NCI-H526 (cell line): ENCODE measurements around the gene XPO6.

Experiments used
- DNase-seq, 2 experiments: peaks; one replicate each; lab custom pipeline; 2025; lab: John Stamatoyannopoulos, UW

Gene XPO6

DNA sequence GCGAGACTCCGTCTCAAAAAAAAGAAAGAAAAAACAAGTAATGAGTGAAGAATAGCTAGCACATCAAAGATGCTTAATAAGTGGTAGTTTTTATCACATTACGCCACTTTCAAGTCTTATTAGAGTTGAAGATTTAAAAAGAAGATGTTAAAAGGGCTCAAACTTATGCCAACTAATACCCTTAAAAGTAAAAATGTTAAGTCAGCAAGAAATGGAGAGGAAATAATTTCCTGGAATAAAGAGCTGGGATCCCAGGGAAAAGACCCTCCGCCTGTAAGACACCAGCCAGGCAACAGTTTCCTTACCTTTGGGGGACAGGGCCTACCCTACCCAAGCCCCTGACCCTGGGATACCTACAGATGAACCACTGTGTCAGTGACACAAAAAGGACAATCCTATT lies 3.6 kb downstream of the XPO6 start:
- DNase-seq = no peak

DNA sequence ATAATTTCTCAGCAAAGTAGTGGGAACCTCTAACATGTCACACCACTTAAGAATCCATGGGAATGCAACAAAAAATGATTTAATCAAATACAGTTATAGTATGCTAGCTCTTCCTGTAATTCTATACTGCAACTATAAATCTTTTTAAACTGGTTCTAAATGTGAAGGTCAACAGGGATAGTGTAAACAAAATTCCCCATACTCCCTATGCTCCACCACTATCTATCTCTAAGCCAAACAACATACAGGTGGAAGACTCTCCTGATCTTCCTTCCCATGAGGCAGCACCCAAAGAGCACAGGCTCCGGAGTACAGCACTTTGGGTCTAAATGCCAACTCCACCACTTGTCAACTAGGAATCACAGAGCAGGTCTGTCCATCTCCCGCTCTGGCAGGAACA lies 4.4 kb downstream of the XPO6 start:
- no peak for DNase-seq

- no peak for DNase-seq
These were observed 5.8 kb downstream of the XPO6 start for GRCh38 chr16:28205974-28206373.

- no peak for DNase-seq
These were observed 6.5 kb downstream of the XPO6 start for GRCh38 chr16:28205117-28205899.

- no peak for DNase-seq
These were observed 7.1 kb downstream of the XPO6 start for GRCh38 chr16:28204622-28205021.

DNA sequence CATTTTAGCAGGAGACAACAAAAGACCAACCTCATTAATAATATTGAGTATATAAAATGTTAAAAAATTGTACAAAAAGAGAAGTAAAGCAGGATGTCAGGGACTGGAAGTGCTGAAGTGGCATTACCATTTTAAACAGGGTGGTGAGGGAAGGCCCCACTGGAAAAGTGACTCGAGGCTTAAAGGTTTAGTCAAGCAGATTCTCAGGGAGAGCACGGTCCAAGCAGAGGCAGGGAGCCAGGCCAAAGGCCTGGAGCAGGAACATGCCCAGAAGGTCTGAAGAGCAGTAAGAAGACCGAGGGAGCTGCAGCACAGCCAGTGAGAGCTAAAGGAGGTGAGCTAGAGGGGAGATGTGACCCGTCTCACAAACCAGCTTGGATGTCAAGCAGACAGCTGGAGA lies 7.6 kb downstream of the XPO6 start:
- DNase-seq = no peak

GRCh38 chr16:28202147-28202746 lies 9.5 kb downstream of the XPO6 start:
- no peak for DNase-seq

DNA sequence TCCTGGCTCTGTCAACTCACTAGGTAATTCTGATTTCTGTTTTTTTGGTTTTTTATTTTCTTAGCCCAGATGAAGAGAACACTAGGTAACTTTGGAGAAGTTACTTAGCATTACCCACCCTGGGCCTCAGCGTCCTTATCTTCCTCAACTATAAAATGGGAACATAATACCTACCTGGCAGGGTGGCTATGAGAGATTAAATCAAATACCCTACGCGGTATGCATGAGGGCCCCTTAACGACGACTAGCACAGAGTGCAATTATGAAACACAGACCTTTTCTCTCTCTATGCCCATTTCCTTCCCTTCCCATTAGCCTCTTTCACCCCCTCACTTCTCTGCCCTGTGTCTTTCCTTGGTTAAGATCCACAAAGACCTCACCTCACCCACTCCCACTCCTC lies 11.1 kb downstream of the XPO6 start:
- no peak for DNase-seq

DNA sequence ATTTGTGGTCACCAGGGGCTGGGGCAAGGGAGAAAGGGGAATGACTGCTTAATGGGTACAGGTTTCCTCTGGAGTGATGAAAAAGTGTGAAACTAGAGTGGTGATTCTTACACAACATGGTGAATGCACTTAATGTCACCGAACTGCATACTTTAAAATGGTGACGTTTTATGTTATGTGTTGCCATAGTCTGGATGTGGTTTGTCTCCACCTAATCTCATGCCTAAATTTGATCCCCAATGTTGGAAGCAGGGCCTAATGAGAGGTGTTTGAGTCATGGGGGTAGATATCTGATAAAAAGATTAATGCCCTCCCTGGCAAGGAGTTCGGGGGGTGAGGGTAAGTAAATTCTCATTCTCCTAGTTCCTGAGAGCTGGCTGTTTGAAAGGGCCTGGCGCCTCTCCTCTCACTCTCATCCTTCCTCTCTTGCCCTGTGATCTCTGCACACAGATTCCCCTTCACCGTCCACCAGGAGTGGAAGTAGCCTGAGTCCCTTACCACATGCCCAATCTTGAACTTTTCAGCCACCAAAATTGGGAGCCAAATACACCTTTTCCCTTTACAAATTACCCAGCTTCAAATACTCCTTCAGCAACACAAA lies 15.3 kb downstream of the XPO6 start:
- no peak for DNase-seq

DNA sequence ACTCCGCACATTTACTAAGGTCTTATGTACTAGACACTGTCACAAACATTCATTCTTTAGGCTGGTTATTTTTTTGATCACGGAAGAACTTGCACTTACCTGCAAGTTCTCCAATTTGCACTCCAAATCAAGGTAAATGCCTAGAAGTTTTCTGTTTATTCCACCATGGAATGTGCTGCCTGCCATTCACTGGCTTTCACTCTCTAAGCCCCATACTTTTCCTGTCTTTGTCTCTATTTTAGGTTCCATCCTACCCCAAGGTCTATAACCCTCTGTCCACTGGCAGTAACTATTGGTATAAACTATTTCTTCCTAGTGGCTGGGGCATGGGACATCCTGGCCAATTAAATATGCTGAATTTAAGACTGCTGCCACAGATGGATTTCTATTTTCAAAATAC lies 15.9 kb downstream of the XPO6 start:
- no peak for DNase-seq

DNA sequence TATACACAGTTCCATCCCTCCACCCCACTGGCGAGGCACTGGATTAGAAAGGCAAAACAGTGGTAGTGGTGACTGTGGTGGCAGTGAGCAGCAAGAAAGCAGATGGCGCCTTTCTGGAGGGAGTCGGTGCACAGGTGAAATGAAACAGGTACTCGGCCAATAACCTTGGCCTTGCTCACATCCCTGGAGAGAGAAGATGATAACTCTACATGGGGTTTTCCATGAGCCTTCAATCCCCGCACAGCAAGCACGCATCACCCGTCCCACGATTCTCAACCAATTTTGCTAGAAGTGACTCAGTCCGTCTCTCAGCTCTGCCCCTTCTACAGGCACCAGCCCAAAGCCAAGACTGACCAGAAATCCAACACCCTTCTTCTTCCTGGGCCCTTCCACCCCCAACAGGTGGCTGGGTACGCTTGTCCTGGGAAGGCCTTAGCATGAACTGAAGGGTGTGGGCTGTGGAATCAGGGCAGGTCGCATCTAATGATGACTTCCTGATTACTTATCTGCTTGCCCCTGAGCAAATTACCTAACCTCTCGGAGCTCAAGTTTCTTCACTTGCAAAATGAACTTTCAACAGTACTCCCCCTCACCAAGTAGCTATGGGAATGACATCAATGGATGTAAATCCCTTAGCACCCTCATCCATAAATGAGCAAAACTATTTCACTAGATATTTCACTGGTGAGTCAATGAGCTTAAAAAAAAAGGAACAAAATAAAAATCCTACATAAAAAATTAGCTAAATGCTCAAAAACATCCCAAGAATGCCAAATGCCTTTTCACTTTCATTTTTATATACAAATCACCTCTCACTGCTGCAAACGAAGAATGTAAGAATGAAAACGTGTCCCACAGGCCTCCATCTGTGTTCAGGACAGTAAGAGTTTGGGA lies 18.0 kb downstream of the XPO6 start:
- no peak for DNase-seq

DNA sequence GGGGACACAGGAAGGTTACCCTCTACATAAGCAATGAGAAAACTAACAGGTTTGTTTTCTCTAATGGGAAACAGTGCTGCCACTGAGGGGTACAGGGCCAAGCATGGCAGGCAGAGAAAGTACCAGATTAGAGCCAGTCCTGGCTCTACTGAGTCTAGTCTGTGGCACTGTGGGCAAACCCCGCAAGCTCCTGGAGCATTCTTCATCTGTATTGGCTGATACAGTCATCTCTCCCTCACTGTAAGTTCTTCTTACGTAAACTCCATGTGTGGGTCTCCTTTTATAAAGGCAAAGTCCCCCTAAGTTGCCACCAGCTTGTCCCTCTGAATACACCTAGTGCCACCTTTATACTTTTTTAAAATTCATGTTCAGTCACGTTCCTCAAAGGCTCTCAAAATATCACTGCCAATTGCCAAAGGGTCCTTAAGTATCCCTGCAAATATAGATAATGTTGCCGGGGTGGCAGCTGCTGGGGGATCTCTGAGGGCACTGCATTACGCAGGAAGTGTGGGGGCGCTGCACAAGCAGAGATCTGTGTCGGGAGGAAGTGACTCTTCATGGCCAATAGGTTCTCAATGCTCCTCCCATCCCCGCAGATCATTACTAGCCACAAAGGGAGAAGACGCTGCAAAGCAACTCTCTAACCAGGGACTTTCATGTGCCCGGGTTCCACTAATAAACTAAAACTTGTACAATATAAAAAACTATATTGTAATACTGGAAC lies 18.8 kb downstream of the XPO6 start:
- DNase-seq = no peak

DNA sequence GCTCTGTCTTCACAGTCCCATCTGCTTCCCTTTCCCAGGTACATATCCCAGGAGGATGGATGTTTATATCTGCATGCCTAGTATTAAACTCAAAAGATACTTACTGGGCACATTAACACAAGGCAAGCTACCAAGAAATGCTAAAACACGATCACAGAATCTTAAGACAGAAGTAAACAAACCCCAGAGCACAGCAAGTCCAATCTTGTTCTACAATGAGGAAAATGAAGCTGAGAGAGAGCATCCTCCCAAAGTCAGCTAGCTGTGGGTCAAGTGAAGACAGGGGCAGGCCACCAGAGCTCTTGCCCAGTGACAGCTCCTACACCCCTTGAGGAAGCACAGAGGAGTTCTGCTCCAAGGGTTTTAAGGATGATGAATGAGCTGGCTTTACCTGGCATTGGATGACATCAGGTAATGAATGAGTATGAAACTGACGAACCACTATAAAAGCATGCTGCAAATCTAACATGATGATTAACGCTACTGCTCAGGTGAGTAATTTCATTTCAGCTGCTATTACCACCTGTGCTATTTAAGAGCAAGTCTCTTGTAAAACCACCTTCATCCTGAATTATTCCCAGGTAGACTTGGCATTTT lies 20.3 kb downstream of the XPO6 start:
- no peak for DNase-seq

- no peak for DNase-seq
These were observed 22.5 kb downstream of the XPO6 start for GRCh38 chr16:28189245-28189644.

- DNase-seq = no peak
These were observed 23.5 kb downstream of the XPO6 start for GRCh38 chr16:28188085-28188916.

DNA sequence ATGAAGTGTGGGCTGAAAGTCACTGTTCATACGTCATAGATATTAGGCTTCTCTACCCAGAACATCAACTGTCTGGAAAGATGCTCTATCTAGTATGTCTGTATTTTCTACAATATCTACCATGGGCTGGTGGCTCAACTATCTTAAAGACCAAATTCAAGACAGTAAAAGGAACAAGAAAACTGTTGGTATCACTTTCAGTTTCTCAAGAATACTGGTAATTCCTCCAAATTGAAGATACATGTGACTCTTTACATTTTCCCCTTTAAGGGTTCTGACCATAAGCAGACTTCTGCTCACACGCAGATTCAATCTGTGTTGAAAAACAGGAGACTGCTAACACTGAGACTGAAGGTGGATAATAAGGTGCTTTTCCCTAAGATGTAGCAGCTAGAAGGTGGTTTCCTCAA lies 24.2 kb downstream of the XPO6 start:
- no peak for DNase-seq

GRCh38 chr16:28186752-28187151 lies 25.0 kb downstream of the XPO6 start:
- no peak for DNase-seq

DNA sequence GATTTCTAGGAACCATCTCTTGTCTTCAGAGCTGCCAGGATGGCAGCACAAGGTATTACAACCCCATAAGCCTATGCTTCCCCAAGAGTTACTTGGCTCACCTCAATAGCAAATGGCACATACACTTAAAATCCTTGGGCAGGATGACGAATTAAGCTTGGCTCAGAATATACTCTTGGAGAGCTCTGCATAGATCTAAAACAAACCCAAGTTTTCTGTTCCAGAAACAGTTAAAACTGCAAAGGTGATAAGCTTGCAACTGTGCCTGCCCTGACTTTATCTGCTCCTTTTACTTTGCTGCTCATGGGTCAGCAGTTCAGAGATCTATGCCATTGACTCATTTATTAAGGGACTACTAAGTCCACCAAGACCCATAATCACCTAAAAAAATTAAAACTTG lies 26.1 kb downstream of the XPO6 start:
- DNase-seq = no peak

- no peak for DNase-seq
These were observed 27.1 kb downstream of the XPO6 start for GRCh38 chr16:28184625-28185024.

GRCh38 chr16:28183930-28184329 lies 27.8 kb downstream of the XPO6 start:
- no peak for DNase-seq

DNA sequence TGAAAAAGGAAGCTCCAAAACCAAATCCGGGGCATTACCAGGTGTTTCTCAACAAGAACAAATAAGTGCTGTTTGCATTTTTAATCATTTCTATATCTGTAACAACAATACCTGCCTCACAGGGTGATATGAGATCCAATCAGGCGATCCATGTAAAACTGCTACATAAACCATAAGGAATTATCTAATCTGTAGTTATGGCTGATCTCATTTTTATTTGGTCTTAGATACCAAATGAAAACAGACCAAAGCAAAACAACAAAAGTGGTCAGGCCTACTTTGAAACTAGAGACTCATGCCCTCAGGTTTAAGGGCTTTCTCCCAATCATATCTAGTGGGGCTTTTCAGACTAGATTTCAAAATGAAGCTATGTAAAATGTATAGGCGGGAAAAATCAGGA lies 28.3 kb downstream of the XPO6 start:
- no peak for DNase-seq
